HG03066 (cell line): ENCODE data around the gene SLC31A1.
A peak's percentile ranks its signal among the peaks of the same experiment; 100 is the strongest.
"Not testable (repeated sequence)": the region's sequence is repeated elsewhere in the genome, so short reads cannot be mapped to it uniquely, and the experiment has no call there.

Experiments
- ATAC-seq: cut with Tn5 transposase; IDR thresholded peaks from one replicate; pipeline ENCODE4 v1.9.1; 2021; ENCODE audit warnings: low read depth; ENCODE audit not compliant: unreplicated experiment

SLC31A1 gene

GRCh38 chr9:113258282-113258681 is 36.9 kb downstream of the SLC31A1 start:
- no peak for ATAC-seq

DNA sequence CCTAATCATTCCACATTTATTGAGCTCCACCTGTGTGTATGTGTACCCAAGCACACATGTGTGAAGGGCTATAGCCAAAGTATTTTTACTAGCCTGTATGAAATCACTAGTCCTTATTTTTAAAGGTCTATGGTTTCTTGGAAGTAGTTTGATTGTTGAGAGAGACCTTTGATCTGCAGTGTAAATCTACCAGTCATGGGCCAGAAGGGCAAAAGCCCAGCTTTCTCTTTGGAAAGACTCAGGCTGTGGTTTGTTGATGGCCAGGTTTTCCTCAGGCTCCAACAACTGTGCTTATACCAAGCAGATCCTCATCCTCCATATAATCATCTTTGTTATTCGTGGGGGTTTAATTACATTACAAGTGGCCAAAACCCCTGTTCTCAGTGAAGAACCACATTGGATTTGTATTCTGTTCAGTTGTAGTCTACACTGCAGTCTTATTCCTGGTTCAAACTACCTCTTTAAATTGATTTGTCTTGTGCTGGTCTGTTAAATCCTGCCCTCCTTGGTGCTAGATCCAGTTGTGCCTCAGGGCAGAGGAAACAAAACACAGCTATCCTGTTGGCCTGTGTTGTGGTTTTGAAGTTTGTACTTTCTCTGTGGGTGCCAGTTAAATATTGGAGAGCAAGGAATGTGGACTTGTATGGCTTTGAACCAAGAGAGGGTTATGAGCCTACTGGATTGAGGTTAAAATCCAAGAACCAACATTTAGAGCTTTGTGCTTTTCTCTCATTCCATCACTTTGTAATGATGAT is 40.8 kb downstream of the SLC31A1 start:
- no peak for ATAC-seq

DNA sequence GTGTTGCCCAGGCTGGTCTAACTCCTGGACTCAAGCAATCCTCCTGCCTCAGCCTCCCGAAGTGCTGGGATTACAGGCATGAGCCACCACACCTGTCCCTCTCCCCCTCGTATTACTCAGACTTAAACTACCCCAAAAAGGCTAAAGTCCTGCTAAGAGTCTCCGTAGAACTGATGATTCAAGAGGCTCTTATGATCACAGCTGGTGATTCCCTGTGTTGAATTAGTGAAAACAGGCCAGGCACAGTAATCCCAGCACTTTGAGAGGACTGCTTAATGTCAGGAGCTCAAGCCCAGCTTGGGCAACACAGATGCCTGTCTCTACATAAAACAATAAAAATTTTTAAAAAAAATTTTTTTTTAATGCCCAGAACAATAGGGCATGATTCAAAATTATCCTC is 44.8 kb downstream of the SLC31A1 start:
- no peak for ATAC-seq

- ATAC-seq, result no peak
Measured at GRCh38 chr9:113267911-113268566, 46.7 kb downstream of the SLC31A1 start.

GRCh38 chr9:113269355-113269754 is 48.0 kb downstream of the SLC31A1 start:
- ATAC-seq, result no peak

- no peak for ATAC-seq
Measured at GRCh38 chr9:113269871-113270270, 48.5 kb downstream of the SLC31A1 start.

DNA sequence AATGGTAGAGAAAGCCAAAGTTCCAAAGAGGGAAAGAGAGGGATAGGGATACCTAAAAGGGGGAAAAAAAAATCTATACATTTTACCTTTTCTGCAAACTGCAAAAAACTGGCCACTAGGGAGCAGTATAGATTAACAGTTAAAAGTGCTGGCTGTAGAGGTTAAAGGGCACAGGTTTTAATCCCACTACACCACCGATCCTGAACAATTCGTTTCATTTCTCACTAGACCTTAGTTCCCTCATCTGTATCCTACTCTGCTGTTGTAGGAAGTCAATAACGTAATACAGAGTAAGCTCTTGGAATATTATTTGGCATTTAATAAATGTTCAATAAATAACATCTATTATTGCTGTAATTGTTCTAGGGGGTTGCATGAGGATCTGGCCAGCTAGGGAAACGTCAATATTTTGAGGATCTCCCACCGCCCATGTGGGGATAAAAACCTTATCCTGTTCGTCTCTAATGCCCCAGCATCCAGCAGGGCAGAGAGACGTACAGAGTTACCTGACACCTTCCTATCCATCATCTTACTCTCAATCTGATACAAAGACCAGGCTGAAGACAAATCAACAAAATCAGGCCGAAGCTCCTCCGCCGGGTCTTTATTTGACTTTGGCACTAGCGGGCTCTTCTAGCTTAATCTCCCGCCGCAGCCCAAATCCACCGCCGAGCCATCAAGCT is 53.3 kb downstream of the SLC31A1 start:
- peak; percentile 4 for ATAC-seq

GRCh38 chr9:113275157-113276131 is 54.1 kb downstream of the SLC31A1 start, which contains the start of the genes CDC26 and PRPF4:
Gene CDC26, minus strand, starts transcription at chr9:113275572. Its CDS starts 3,065 bp downstream, at chr9:113272507.
Gene PRPF4, plus strand, starts transcription at chr9:113275658. Its CDS starts 86 bp downstream, at chr9:113275744.
- ATAC-seq, result peak; percentile 99

GRCh38 chr9:113278840-113279239 is 57.5 kb downstream of the SLC31A1 start:
- no peak for ATAC-seq

GRCh38 chr9:113281356-113281755 is 60.0 kb downstream of the SLC31A1 start:
- no peak for ATAC-seq

- no peak for ATAC-seq
Measured at GRCh38 chr9:113289091-113289490, 67.7 kb downstream of the SLC31A1 start.

DNA sequence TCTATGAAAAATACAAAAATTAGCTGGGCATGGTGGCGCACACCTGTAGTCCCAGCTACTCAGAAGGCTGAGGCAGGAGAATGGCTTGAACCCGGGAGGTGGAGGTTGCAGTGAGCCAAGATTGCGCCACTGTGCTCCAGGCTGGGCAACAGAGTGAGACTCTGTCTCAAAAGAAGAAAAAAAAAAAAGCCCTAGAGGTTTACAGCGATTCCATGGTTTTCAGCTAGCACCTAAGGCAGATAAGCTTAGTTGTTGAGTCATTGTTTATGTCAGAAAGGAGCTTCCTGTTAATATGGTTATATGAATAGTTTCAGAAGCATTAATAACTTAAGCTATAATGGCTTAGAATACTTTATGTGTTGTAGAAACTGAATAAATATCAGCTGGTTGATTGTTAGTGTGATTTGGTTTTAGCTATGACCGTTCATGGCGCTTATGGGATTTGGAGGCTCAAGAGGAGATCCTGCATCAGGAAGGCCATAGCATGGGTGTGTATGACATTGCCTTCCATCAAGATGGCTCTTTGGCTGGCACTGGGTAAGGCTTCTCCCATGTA is 68.8 kb downstream of the SLC31A1 start:
- ATAC-seq, result no peak

DNA sequence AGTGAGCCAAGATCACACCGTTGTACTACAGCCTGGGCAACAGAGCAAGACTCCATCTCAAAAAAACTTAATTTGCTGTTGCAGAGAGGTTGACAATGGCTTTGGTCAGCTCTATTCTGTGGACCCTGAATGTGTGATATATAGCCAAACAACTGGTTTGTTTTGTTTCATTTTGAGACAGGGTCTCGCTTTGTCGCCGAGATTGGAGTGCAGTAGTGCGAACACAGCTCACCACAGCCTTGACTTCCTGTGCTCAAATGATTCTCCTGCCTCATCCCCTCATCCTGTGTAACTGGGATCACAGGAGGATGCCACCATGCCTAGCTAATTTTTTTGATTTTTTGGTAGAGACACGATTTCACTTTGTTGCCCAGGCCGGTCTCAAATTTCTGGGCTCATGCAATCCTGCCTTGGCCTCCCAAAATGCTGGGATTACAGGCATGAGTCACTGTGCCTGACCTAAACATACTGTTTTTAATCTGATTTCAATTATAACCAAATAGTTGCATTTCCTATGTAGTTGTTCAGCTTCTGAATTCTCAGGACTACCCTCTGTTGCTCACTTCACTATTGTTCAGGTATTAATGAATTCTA is 72.0 kb downstream of the SLC31A1 start:
- no peak for ATAC-seq

DNA sequence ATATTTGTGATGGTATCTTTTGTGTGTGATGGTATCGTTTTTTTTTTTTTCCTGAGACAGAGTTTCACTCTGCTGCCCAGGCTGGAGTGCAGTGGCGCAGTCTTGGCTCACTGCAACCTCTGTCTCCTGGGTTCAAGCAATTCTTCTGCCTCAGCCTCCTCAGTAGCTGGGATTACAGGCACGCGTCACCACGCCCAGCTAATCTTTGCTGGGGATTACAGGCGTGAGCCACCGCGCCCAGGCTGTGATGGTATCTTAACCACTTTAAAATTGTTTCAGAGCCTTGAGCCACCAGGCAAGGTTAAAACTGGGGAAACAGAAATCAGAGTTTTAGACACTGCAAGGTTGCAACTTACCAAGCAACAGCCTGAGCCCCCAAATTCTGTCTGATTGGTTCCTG is 74.9 kb downstream of the SLC31A1 start:
- ATAC-seq, result not testable (repeated sequence)

DNA sequence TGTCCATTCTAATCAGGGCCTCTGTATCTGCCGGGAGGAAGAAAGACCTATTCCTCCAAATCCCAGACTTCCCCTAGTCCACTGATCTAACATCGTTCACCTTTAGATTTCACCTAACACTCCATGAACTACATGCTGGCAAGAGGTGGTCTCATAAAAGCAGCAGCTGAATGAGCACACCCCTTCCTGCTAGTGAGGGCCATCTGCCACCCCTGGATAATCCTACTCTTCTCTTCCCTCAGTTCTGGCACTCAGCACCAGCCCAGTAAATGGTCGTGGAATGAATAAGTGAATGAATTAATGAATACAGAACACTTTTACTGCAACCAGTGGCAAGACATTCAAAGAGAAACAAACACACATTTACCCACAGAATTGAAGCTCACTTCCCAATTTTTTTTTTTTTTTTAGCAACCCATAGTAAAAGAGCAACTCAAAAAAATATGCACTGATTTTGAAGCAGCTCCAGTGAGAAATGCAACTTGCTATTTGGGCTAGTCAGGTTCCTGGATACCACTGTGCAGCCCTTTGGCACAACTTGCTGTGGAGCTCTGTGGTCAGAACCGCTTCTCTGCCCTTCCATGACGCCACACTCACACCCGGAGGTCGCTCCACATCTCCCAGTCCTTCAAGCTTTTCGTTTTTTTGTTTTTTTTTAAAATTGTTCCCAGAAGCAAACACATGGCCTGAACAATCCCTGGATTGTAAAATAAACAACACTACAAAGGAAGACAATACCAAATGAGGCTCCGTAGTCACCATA is 75.6 kb downstream of the SLC31A1 start:
- ATAC-seq, result no peak

DNA sequence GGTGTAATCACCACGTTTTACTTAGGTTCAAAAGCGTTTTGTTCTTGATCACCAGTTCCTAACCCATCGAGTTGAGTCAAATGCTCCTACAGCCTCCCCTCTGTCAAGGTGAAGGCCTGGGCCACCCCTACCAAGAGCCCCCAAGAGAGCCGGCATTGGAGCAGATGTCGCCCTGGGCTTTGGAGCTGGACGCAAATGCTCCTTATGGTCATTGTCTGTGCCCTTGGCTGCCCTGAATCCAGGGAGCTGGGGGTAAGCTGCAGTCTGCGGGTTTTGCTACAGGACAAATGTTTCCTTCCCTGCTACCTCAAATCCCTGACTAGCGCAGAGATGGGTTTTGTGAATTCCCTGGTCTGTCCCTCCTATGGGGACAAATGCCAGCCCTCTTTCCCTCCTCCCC is 77.0 kb downstream of the SLC31A1 start:
- ATAC-seq, result no peak

DNA sequence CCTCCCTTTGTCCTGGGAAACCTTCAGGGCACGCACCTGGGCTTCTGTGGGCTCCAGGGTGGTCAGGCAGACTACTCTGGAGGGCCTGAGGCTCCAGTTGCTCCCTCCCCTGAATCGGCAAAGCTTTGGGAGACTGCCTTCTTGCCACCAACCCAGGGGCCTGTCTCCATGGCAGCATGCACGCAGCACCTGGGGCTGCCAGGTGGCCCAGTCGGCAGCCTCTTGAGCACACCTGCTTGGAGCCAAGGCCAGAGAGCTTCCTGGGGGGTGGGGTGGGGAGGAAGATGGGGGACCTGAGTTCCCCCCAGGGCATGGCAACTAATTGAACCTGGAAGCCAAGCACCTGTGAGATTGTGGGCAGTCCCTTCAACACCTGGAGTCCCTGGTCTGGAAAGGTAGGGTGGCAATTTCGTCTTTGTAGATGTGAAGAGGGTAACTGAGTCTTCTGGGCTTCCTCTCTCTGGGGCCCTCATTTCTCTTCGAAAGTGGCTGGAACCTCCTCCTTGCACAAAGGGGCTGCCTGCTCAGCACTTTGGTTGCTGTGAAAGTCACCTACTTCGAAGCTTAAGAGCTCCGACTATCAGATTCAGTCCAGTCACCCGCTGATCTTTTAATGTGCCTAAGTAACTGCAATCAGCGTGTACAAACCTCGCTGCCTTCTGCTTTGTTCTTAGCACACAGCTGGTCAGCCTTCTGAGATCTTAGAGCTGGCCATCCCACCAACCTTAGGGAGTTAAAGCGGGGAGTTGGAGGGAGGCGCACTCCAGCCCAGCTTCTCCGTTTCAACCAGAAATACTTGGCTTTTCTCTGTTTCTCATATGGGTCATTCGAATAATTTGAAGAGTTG is 77.8 kb downstream of the SLC31A1 start:
- ATAC-seq, result no peak

- no peak for ATAC-seq
Measured at GRCh38 chr9:113299800-113300292, 78.5 kb downstream of the SLC31A1 start.
